ENCODE measurements around the gene ERLEC1. TPM values are rescaled to one million over a fixed set of nuclear protein-coding genes. Genes with fewer than 3 reads are reported as not detected.
A peak's percentile ranks its signal among the peaks of the same experiment; 100 is the strongest.

The ERLEC1 gene
- polyA plus RNA-seq, 2 of the 4 experiments (the other 2 are of a cell fraction) = 58.7 to 113 TPM

- Histone ChIP-seq H3K4me3 (no peak overlapping the region), H3K4me2 (no peak overlapping the region), H3K9me3 (no peaks in the 10 kb centered on the region), H3K27ac (no peak overlapping the region), H3K4me1 (no peaks in the 10 kb centered on the region)
- CTCF ChIA-PET = interaction anchor here (0.6 to 1.3 kb wide), 8 partner anchors 12 to 1588 kb away, joined by 3 to 6 read pairs (median 3); no protein-coding TSS in a partner anchor
- POLR2A ChIA-PET = no interaction called here
- ATAC-seq (peak in 1 of 2 experiments; percentile 51; a peak in 2 of 6 replicates), FAIRE-seq (no peak), DNase-seq (ENCODE audit: low read depth in 1 of 2, low spot score in 1 of 2) (peak in 1 of 2 experiments; percentile 46)
- TF ChIP-seq ESRRA (IDR thresholded peaks at IDR 0.05; ENCODE audit: borderline replicate concordance, low read length) (no peak), CTCF (IDR thresholded peaks at IDR 0.05) (peak; percentile 75), CBX2 (IDR thresholded peaks at IDR 0.05; ENCODE audit: borderline replicate concordance, low read depth) (no peak), SMC3 (IDR thresholded peaks at IDR 0.05) (peak; percentile 53), RAD21 (conservative IDR thresholded peaks at IDR 0.05 in 1 of 2, IDR thresholded peaks at IDR 0.05 in 1 of 2) (peak; percentile 70 to 74)
These were observed 46.7 kb upstream of the ERLEC1 start for GRCh38 chr2:53740170-53740569.

- TF ChIP-seq POLR2AphosphoS2 (conservative IDR thresholded peaks at IDR 0.05; ENCODE audit: low read length) (no peak), ZNF302 (CRISPR knock-in tag; IDR thresholded peaks at IDR 0.05) (no peak), ZFP36 (IDR thresholded peaks at IDR 0.05; ENCODE audit: borderline replicate concordance, partially characterized antibody) (no peak), MAFK (IDR thresholded peaks at IDR 0.05; ENCODE audit: partially characterized antibody) (peak; percentile 1)
- POLR2A ChIA-PET = no interaction called here
- no peak overlapping the region for H3K4me3 ChIP-seq
- WGBS (ENCODE audit: missing lambda C conversion rate) = 91% methylated on average over 2 of the region's 2 CpGs
- H3K4me2 ChIP-seq = no peak overlapping the region
- no peak overlapping the region for H3K27ac ChIP-seq
- CTCF ChIA-PET = interaction anchor here (0.7 kb wide), 1 partner anchor 934 kb away, joined by 3 read pairs; no protein-coding TSS in a partner anchor
- FAIRE-seq = no peak
- no peak for ATAC-seq
- H3K4me1 ChIP-seq = no peaks in the 10 kb centered on the region
- H3K9me3 ChIP-seq = no peaks in the 10 kb centered on the region
- no peak for DNase-seq (ENCODE audit: low read depth in 1 of 2, low spot score in 1 of 2)
These were observed 42.3 kb upstream of the ERLEC1 start for GRCh38 chr2:53744395-53745065.

GRCh38 chr2:53750041-53750768 lies 36.6 kb upstream of the ERLEC1 start:
- TF ChIP-seq MAX (IDR thresholded peaks at IDR 0.05) = no peak
- TF ChIP-seq HOXA7 (CRISPR knock-in tag; IDR thresholded peaks at IDR 0.05) = no peak
- TF ChIP-seq TFCP2L1 (CRISPR knock-in tag; IDR thresholded peaks at IDR 0.05) = no peak
- no peak for TF ChIP-seq KDM5A (IDR thresholded peaks at IDR 0.05)
- no peak for TF ChIP-seq CTCF (IDR thresholded peaks at IDR 0.05)
- no peak for TF ChIP-seq RARB (CRISPR knock-in tag; IDR thresholded peaks at IDR 0.05)
- no peak for TF ChIP-seq HOXB5 (CRISPR knock-in tag; IDR thresholded peaks at IDR 0.05)
- no peak for TF ChIP-seq ZFP36 (IDR thresholded peaks at IDR 0.05; ENCODE audit: borderline replicate concordance, partially characterized antibody)
- TF ChIP-seq FOSL2 (IDR thresholded peaks at IDR 0.05) = no peak
- no peak for TF ChIP-seq FOSL2 (CRISPR knock-in tag; IDR thresholded peaks at IDR 0.05)
- no peak for FAIRE-seq
- 80% methylated on average over 4 of the region's 4 CpGs for WGBS (ENCODE audit: missing lambda C conversion rate)
- Histone ChIP-seq H3K27ac (no peak overlapping the region), H3K4me1 (peaks cover 11% of the 10 kb centered on the region; the same call in 2 of the 3 replicates), H3K4me3 (no peak overlapping the region), H3K4me2 (no peak overlapping the region), H3K9me3 (no peaks in the 10 kb centered on the region)
- no peak for ATAC-seq
- DNase-seq (ENCODE audit: low read depth in 1 of 2, low spot score in 1 of 2) = no peak
- ChIA-PET POLR2A (no interaction called here), CTCF (interaction anchor here (1.0 kb wide), 2 partner anchors 10 to 29 kb away, joined by 3 read pairs; no protein-coding TSS in a partner anchor)
